SJSA1 (cell line): Measurements from ENCODE around the gene PRADC1. TPM values are rescaled to one million over a fixed set of nuclear protein-coding genes. Genes with fewer than 3 reads are reported as not detected.

Experiments
- DNase-seq, 2 experiments: peaks; one replicate each; pipeline ENCODE4 v3.0.0-alpha.2; 2015 to 2020; ENCODE audit warnings: low spot score in 2 of 2, low read depth in 1 of 2
- H3K27ac ChIP-seq: fragments of 250-450 bp; sonication (Bioruptor Pico); 2 replicates; pipeline ENCODE4 v1.5.1; 2020; ENCODE audit warnings: mild to moderate bottlenecking, moderate library complexity
- H3K27me3 ChIP-seq: fragments of 250-450 bp; sonication (Bioruptor Pico); replicated peaks from 2 replicates; pipeline ENCODE4 v1.5.1; 2020; ENCODE audit warnings: mild to moderate bottlenecking, moderate library complexity
- H3K36me3 ChIP-seq: fragments of 250-450 bp; sonication (Bioruptor Pico); 2 replicates; pipeline ENCODE4 v1.5.1; 2020; ENCODE audit warnings: mild to moderate bottlenecking
- H3K4me1 ChIP-seq: fragments of 250-450 bp; sonication (Bioruptor Pico); replicated peaks from 2 replicates; pipeline ENCODE4 v1.6.1; 2021; ENCODE audit warnings: mild to moderate bottlenecking
- H3K4me3 ChIP-seq: fragments of 250-450 bp; sonication (Bioruptor Pico); 2 replicates; pipeline ENCODE4 v1.5.1; 2020; ENCODE audit warnings: mild to moderate bottlenecking
- H3K9me3 ChIP-seq: fragments of 250-450 bp; sonication (Bioruptor Pico); replicated peaks from 2 replicates; pipeline ENCODE4 v1.5.1; 2020; ENCODE audit warnings: mild to moderate bottlenecking
- total RNA-seq: library from RNA; depleted of rRNA; stranded (reverse); fragments of >200 nt; shearing (Covaris generic); gene quantifications from 2 replicates; pipeline ENCODE4 v1.2.3, GENCODE V29; 2014; rRNA removed

PRADC1 gene
- 42.0 and 45.8 TPM in 2 replicates for total RNA-seq

GRCh38 chr2:73233154-73233931 lies at the start of gene PRADC1:
Gene PRADC1 (minus strand): TSS chr2:73233239. CDS start chr2:73233160, 79 bp downstream.
- peaks cover 18% of the 10 kb centered on the region for H3K4me1 ChIP-seq
- H3K9me3 ChIP-seq: no peaks in the 10 kb centered on the region
- peak; percentile 95 to 99 for DNase-seq

DNA sequence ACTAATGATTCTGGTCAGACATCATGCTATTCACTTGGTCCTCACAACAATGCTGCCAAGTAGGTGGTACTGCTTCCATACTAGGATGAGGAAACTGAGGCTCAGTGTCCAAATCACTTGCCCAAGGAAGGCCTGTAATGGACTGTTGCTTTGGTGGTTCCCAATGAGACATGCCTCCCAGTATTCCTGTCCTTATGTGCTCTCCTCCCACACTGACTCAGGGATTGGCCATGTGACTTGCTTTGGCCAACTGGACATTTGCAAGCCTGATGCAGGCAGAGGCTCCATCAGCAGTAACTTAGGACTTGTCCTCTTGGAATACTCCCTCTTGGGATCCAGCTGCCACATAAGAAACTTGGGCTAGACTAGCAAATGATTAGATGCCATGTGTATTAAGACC lies 48.2 kb upstream of the PRADC1 start:
- Histone ChIP-seq H3K36me3 (no peaks in the 10 kb centered on the region; the same call in 1 of the 2 replicates), H3K9me3 (no peaks in the 10 kb centered on the region), H3K4me1 (peaks cover 4% of the 10 kb centered on the region), H3K27me3 (peaks cover 26% of the 10 kb centered on the region), H3K4me3 (no peak overlapping the region), H3K27ac (no peak overlapping the region)
- DNase-seq: no peak

More at GRCh38 chr2:73233154-73233931, at the start of gene PRADC1:
- peak within 1 kb of the TSS; percentile 78 for H3K27ac ChIP-seq
- H3K27me3 ChIP-seq: no peaks in the 10 kb centered on the region
- peaks cover 41% of the 10 kb centered on the region for H3K36me3 ChIP-seq
- peak within 1 kb of the TSS; percentile 78 for H3K4me3 ChIP-seq

DNA sequence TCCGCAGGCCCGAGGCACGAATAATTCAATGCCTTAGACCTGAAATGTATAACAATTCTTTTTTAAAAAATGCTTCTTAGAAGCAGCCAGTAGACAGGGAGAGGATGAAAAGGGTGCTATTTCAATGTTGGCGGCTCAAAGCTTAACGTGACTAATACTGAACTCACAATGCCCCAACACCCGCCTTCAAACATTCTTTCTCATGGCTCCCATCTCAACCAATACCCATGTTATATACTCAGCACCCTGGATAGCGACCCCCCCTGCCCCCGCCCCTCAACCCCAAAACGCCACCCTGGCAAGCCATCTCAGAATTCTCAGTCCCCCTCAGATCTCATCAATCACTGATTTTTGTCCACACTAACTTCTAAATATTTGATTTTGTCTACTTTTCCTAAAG lies 46.8 kb upstream of the PRADC1 start:
- H3K27ac ChIP-seq: no peak overlapping the region
- H3K4me1 ChIP-seq: peaks cover 4% of the 10 kb centered on the region
- H3K4me3 ChIP-seq: no peak overlapping the region
- no peak for DNase-seq
- H3K36me3 ChIP-seq: no peaks in the 10 kb centered on the region; the same call in 1 of the 2 replicates
- peaks cover 16% of the 10 kb centered on the region for H3K27me3 ChIP-seq
- no peaks in the 10 kb centered on the region for H3K9me3 ChIP-seq

GRCh38 chr2:73272270-73272669 lies 39.2 kb upstream of the PRADC1 start:
- no peaks in the 10 kb centered on the region for H3K9me3 ChIP-seq
- H3K27me3 ChIP-seq: peaks cover 19% of the 10 kb centered on the region; the same call in 1 of the 2 replicates
- no peaks in the 10 kb centered on the region for H3K4me1 ChIP-seq
- no peak overlapping the region for H3K4me3 ChIP-seq
- no peaks in the 10 kb centered on the region for H3K36me3 ChIP-seq
- no peak overlapping the region for H3K27ac ChIP-seq
- no peak for DNase-seq

- no peak for DNase-seq
- H3K4me3 ChIP-seq: no peak overlapping the region
- no peaks in the 10 kb centered on the region for H3K36me3 ChIP-seq
These were observed 36.8 kb upstream of the PRADC1 start for GRCh38 chr2:73269686-73270465.

DNA sequence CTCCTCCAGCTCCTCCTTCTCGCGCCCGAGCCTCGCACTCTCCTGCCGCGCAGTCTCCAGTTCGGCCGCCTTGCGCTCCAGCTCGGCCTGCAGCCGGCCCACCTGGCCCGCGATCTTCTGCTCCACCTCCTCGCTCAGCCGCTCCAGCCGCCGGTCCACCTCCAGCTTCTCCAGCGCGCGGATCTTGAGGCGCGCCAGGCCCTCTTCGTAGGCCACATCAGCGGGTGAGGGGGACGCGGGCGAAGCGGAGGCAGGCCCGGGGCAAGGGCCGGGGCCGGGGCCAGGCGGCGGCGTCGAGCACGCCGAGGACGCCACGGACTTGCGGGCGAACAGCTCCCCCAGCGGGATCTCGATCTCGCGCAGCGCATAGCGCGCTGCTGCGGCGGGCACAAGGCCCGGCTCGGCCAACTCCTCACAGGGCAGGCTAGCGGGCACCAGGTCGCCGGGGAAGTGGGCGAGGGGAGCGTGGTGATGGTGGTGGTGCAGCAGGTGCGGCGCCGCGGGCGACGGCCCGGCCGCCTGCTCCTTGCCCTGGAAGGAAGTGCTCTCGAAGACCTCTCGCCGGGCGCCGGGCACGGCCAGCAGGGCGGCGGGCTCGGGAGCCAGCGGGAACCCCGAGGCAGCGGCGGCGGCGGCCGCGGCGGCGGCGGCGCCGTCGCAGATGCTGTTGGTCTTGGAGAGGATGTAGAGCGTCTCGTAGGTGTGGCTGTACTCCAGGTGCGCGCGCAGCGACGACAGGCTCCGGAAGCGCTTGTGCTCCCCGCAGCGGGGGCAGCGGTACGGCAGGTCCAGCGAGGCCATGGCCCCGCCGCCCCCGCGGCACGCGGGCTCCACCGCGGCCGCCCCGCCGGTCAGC lies 36.0 kb upstream of the PRADC1 start:
- no peak overlapping the region for H3K27ac ChIP-seq
- H3K27me3 ChIP-seq: peaks cover 24% of the 10 kb centered on the region; the same call in 1 of the 2 replicates
- H3K4me1 ChIP-seq: no peaks in the 10 kb centered on the region
- no peaks in the 10 kb centered on the region for H3K36me3 ChIP-seq
- DNase-seq: no peak
- H3K4me3 ChIP-seq: no peak overlapping the region
- no peaks in the 10 kb centered on the region for H3K9me3 ChIP-seq

More at GRCh38 chr2:73269686-73270465, 36.8 kb upstream of the PRADC1 start:
- Histone ChIP-seq H3K9me3 (no peaks in the 10 kb centered on the region), H3K4me1 (no peaks in the 10 kb centered on the region), H3K27ac (no peak overlapping the region), H3K27me3 (peaks cover 24% of the 10 kb centered on the region; the same call in 1 of the 2 replicates)

DNA sequence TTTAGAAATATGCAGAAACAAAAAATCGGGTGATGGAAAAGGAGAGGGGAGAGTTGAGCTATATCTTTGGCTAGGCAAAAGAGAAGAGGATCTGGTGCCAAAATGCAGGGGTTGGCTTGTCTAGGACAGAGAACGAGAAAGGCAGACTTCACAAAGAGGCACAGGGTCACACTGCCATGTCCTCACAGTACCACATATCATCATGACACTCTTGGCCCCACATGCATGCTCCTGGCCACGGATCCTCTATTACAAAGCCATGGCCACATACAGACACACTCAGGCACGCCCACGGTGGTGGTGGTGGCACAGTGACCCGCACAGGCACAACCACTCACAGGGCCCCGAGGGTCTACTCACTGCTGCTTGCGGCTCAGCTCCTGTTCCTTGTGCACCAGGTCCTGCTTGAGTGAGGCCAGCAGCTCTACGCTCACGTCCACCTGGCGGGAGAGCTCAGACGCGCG lies 35.4 kb upstream of the PRADC1 start:
- no peak for DNase-seq
- Histone ChIP-seq H3K27ac (no peak overlapping the region), H3K4me3 (no peak overlapping the region), H3K4me1 (no peaks in the 10 kb centered on the region), H3K9me3 (no peaks in the 10 kb centered on the region), H3K27me3 (peaks cover 24% of the 10 kb centered on the region; the same call in 1 of the 2 replicates), H3K36me3 (no peaks in the 10 kb centered on the region)

DNA sequence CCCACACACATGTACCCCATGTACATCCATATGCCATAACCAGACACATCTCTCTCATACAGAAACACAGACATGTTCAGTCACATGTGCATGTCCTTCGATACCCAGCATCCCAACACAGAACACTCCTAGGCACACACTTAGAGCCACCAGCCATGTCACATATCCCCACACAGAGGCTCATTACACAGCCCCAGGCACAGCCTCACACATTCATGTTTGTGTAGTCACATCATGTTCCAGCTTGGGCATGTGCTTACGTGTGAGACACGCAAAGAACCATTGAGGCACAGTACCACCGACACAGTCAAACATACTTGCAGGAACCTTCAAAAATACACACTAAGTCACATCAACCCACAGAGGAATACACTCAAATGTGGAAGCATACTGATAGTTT lies 34.0 kb upstream of the PRADC1 start:
- H3K27me3 ChIP-seq: peaks cover 24% of the 10 kb centered on the region; the same call in 1 of the 2 replicates
- DNase-seq: no peak
- H3K27ac ChIP-seq: no peak overlapping the region
- no peaks in the 10 kb centered on the region for H3K36me3 ChIP-seq
- no peaks in the 10 kb centered on the region for H3K4me1 ChIP-seq
- no peak overlapping the region for H3K4me3 ChIP-seq
- no peaks in the 10 kb centered on the region for H3K9me3 ChIP-seq

GRCh38 chr2:73266061-73266901 lies 33.2 kb upstream of the PRADC1 start:
- no peak overlapping the region for H3K4me3 ChIP-seq
- DNase-seq: no peak

GRCh38 chr2:73265298-73266060 lies 32.4 kb upstream of the PRADC1 start:
- Histone ChIP-seq H3K27ac (no peak overlapping the region), H3K36me3 (no peaks in the 10 kb centered on the region), H3K9me3 (no peaks in the 10 kb centered on the region), H3K27me3 (peaks cover 24% of the 10 kb centered on the region; the same call in 1 of the 2 replicates), H3K4me3 (no peak overlapping the region), H3K4me1 (no peaks in the 10 kb centered on the region)
- no peak for DNase-seq

More at GRCh38 chr2:73266061-73266901, 33.2 kb upstream of the PRADC1 start:
- H3K4me1 ChIP-seq: no peaks in the 10 kb centered on the region
- no peaks in the 10 kb centered on the region for H3K9me3 ChIP-seq
- H3K36me3 ChIP-seq: no peaks in the 10 kb centered on the region
- H3K27ac ChIP-seq: no peak overlapping the region
- peaks cover 24% of the 10 kb centered on the region; the same call in 1 of the 2 replicates for H3K27me3 ChIP-seq

DNA sequence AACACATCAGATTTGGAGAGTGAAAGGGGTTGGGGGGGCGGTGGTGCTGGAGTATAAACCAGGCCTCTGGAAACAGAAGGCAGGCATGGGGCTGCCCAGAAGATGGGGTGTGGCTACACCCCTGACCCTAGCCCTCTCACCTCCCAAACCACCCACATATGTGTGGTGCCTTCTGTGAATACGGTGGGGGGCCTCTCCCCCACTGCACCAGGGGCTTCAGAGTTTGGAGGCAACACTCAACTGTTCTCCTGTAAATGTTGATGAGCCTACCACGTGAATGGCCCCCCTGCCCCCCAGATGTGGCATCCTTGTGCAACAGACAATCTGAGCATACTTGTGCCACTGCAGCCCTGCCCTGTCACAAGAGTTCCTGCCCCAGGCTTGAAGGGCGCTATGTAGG lies 31.7 kb upstream of the PRADC1 start:
- Histone ChIP-seq H3K4me3 (no peak overlapping the region), H3K36me3 (no peaks in the 10 kb centered on the region), H3K4me1 (no peaks in the 10 kb centered on the region), H3K27me3 (peaks cover 19% of the 10 kb centered on the region; the same call in 1 of the 2 replicates), H3K27ac (no peak overlapping the region), H3K9me3 (no peaks in the 10 kb centered on the region)
- DNase-seq: no peak

DNA sequence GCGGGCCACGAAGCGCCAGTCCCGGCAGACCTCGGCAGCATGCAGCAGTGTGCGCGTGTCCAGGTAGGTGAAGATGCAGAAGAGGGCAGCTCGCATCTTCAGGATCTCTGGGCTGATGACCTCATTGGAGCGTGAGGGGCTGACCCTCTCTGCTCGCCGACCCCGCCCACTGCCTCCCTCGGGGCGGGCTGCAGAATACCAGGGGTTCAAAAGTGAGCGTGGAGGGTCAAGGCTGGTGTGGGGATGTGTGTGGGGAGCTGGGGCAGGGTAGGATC lies 31.2 kb upstream of the PRADC1 start:
- no peaks in the 10 kb centered on the region for H3K9me3 ChIP-seq
- no peak for DNase-seq
- H3K36me3 ChIP-seq: no peaks in the 10 kb centered on the region
- H3K4me3 ChIP-seq: no peak overlapping the region
- H3K27me3 ChIP-seq: peaks cover 18% of the 10 kb centered on the region; the same call in 1 of the 2 replicates
- no peak overlapping the region for H3K27ac ChIP-seq
- H3K4me1 ChIP-seq: no peaks in the 10 kb centered on the region
